Measurements from ENCODE around the gene FARSB.

FARSB gene

DNA sequence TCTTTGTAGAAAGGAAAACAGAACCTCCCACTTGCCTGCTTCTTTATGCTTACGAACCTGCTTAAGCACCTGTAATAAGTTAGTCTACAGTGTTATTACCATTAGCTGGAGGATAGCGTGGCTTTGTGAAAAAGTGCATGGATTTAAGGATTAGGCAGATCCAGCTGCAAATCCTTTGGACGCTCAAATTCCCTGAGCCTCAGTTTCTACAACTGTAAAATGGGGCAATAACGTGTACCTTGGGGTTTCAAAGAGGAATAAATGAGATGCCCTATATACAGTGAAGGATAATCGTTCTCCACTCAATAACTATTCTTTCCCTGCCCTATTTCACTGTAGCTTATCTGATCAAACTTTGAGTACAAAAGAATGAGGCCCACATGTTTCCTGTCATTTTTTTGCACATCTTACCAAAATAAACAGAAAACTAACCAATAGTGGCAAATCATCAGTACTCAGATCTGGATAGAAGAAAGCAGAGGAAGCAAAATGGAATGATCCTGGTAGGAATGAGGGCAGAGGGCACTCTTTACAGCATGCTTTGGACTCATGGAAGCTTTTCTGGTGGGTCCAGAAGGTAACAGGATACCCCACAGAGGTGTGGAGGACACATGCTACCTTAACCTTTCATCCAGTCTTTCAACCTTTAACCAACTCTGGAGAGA lies 30.3 kb upstream of the FARSB start:
- TF ChIP-seq FOXM1 (IDR thresholded peaks at IDR 0.05; ENCODE audit: borderline replicate concordance, low read depth) (no peak), RAD21 (IDR thresholded peaks at IDR 0.05; ENCODE audit: low read depth) (no peak), TEAD4 (IDR thresholded peaks at IDR 0.05) (no peak), YY1 (IDR thresholded peaks at IDR 0.05; ENCODE audit: low read depth) (no peak), TAF1 (IDR thresholded peaks at IDR 0.05; ENCODE audit: low read depth) (no peak), CEBPB (IDR thresholded peaks at IDR 0.05) (no peak), NFIC (IDR thresholded peaks at IDR 0.05) (no peak), EGR1 (IDR thresholded peaks at IDR 0.05) (no peak)
- TF ChIP-seq, protein P1, sequence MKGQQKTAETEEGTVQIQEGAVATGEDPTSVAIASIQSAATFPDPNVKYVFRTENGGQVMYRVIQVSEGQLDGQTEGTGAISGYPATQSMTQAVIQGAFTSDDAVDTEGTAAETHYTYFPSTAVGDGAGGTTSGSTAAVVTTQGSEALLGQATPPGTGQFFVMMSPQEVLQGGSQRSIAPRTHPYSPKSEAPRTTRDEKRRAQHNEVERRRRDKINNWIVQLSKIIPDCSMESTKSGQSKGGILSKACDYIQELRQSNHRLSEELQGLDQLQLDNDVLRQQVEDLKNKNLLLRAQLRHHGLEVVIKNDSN (IDR thresholded peaks at IDR 0.05), result no peak
- TF ChIP-seq, protein P2, sequence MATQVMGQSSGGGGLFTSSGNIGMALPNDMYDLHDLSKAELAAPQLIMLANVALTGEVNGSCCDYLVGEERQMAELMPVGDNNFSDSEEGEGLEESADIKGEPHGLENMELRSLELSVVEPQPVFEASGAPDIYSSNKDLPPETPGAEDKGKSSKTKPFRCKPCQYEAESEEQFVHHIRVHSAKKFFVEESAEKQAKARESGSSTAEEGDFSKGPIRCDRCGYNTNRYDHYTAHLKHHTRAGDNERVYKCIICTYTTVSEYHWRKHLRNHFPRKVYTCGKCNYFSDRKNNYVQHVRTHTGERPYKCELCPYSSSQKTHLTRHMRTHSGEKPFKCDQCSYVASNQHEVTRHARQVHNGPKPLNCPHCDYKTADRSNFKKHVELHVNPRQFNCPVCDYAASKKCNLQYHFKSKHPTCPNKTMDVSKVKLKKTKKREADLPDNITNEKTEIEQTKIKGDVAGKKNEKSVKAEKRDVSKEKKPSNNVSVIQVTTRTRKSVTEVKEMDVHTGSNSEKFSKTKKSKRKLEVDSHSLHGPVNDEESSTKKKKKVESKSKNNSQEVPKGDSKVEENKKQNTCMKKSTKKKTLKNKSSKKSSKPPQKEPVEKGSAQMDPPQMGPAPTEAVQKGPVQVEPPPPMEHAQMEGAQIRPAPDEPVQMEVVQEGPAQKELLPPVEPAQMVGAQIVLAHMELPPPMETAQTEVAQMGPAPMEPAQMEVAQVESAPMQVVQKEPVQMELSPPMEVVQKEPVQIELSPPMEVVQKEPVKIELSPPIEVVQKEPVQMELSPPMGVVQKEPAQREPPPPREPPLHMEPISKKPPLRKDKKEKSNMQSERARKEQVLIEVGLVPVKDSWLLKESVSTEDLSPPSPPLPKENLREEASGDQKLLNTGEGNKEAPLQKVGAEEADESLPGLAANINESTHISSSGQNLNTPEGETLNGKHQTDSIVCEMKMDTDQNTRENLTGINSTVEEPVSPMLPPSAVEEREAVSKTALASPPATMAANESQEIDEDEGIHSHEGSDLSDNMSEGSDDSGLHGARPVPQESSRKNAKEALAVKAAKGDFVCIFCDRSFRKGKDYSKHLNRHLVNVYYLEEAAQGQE (IDR thresholded peaks at IDR 0.05; ENCODE audit: low read depth), result no peak

DNA sequence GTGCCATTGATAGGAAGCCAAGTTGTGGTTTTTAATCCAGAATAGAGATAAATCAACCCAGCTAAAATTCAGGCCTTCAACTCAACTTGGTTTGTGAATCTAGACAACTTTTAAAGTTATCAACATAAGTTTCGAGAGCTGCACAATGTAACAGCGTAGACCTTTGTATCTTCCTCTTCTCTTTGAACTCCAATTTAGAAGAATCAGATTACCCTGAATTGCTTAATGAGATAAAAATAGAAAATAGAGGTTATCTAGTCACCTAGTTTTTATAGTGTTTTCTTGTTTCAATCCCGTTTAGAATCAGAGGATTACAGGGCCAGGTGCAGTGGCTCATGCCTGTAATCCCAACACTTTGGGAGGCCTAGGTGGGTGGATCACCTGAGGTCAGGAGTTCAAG lies 27.9 kb upstream of the FARSB start:
- TF ChIP-seq EP300 (IDR thresholded peaks at IDR 0.05; ENCODE audit: borderline replicate concordance) (no peak), FOXM1 (IDR thresholded peaks at IDR 0.05; ENCODE audit: borderline replicate concordance, low read depth) (no peak), TCF12 (IDR thresholded peaks at IDR 0.05; ENCODE audit: low read depth) (no peak), NFIC (IDR thresholded peaks at IDR 0.05) (no peak), CREB1 (IDR thresholded peaks at IDR 0.05; ENCODE audit: low read depth) (no peak), TEAD4 (IDR thresholded peaks at IDR 0.05) (no peak), TAF1 (IDR thresholded peaks at IDR 0.05; ENCODE audit: low read depth) (no peak), YY1 (IDR thresholded peaks at IDR 0.05; ENCODE audit: low read depth) (no peak), RAD21 (IDR thresholded peaks at IDR 0.05; ENCODE audit: low read depth) (no peak), EGR1 (IDR thresholded peaks at IDR 0.05) (no peak), CEBPB (IDR thresholded peaks at IDR 0.05) (no peak), ZBTB7A (IDR thresholded peaks at IDR 0.05; ENCODE audit: low read depth) (no peak)
- TF ChIP-seq, protein P3, sequence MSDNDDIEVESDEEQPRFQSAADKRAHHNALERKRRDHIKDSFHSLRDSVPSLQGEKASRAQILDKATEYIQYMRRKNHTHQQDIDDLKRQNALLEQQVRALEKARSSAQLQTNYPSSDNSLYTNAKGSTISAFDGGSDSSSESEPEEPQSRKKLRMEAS (IDR thresholded peaks at IDR 0.05), result no peak
- TF ChIP-seq, protein P1 (IDR thresholded peaks at IDR 0.05), result no peak
- TF ChIP-seq, protein P2 (IDR thresholded peaks at IDR 0.05; ENCODE audit: low read depth), result no peak

DNA sequence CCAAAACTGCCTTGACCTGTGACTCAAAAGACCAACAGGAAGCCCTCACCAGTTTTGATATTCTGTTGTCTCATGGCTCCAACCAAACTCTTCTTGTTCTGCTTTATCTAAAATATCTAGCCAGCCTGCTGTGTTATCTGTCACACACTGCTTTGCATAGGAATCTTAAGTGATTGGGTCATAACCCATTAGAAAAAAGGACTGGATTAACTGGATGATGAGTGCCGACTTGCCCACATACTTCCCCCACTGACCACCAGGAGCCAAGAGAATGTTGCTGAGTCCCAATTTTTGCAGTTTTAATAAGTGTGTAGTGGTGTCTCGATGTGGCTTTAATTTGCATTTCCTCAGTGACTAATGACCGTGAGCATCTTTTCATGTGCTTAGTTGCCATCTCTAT lies 22.1 kb upstream of the FARSB start:
- TF ChIP-seq ZBTB7A (IDR thresholded peaks at IDR 0.05; ENCODE audit: low read depth) (no peak), FOXM1 (IDR thresholded peaks at IDR 0.05; ENCODE audit: borderline replicate concordance, low read depth) (no peak), RAD21 (IDR thresholded peaks at IDR 0.05; ENCODE audit: low read depth) (no peak)
- TF ChIP-seq, protein P2 (IDR thresholded peaks at IDR 0.05; ENCODE audit: low read depth), result no peak

DNA sequence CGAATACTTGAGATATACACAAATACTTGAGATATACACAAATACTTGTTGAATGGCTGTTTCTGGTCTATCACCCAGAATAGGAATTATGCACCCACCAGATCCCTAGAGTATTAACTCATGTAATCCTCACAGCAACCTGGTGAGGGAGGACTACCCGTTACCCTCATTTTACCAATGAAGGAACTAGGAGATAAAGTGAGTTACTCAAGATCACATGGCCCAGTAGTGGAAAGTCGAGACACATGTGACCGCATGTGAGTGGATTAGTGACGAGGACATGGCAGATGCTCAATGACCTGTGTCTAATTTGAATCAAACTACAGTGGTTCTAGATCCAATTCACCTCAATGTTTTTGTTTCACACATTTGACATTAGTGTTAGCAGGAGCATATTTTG lies 18.0 kb upstream of the FARSB start:
- TF ChIP-seq YY1 (IDR thresholded peaks at IDR 0.05; ENCODE audit: low read depth), result no peak
- no peak for TF ChIP-seq EGR1 (IDR thresholded peaks at IDR 0.05)

DNA sequence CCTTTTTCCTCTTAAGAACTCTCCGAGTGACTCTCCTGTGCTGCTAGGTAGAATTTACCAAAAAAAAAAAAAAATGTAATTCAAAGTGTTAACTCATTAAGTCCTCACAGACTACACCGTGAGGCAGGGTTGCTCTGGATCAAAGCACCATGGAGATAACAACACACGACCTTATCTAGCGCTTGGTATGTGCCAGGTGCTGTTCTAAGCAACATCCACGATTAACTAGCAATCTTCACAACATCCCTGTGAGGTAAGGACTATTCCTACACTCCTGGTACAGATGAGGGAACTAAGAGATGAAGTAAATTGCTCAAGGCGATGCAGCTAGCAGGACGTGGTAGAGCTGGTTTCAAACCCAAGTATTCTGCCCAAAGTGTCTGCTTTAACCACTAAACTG lies 17.4 kb upstream of the FARSB start:
- TF ChIP-seq RAD21 (IDR thresholded peaks at IDR 0.05; ENCODE audit: low read depth) (no peak), TCF12 (IDR thresholded peaks at IDR 0.05; ENCODE audit: low read depth) (no peak), YY1 (IDR thresholded peaks at IDR 0.05; ENCODE audit: low read depth) (no peak), CREB1 (IDR thresholded peaks at IDR 0.05; ENCODE audit: low read depth) (no peak), NFIC (IDR thresholded peaks at IDR 0.05) (no peak), EGR1 (IDR thresholded peaks at IDR 0.05) (no peak), FOXM1 (IDR thresholded peaks at IDR 0.05; ENCODE audit: borderline replicate concordance, low read depth) (no peak), CEBPB (IDR thresholded peaks at IDR 0.05) (no peak), TEAD4 (IDR thresholded peaks at IDR 0.05) (no peak), ZBTB7A (IDR thresholded peaks at IDR 0.05; ENCODE audit: low read depth) (no peak), EP300 (IDR thresholded peaks at IDR 0.05; ENCODE audit: borderline replicate concordance) (no peak)
- TF ChIP-seq, protein P1 (IDR thresholded peaks at IDR 0.05), result no peak
- TF ChIP-seq, protein P2 (IDR thresholded peaks at IDR 0.05; ENCODE audit: low read depth), result no peak

Measured in Ishikawa (cell line).